IPS-NIHi11 (cell line): ENCODE results near the gene PUSL1.

ENCODE experiments used
- DNase-seq: peaks from one replicate; pipeline ENCODE4 v3.0.0; 2012; ENCODE audit warnings: mixed read lengths, low spot score

PUSL1 gene

DNA sequence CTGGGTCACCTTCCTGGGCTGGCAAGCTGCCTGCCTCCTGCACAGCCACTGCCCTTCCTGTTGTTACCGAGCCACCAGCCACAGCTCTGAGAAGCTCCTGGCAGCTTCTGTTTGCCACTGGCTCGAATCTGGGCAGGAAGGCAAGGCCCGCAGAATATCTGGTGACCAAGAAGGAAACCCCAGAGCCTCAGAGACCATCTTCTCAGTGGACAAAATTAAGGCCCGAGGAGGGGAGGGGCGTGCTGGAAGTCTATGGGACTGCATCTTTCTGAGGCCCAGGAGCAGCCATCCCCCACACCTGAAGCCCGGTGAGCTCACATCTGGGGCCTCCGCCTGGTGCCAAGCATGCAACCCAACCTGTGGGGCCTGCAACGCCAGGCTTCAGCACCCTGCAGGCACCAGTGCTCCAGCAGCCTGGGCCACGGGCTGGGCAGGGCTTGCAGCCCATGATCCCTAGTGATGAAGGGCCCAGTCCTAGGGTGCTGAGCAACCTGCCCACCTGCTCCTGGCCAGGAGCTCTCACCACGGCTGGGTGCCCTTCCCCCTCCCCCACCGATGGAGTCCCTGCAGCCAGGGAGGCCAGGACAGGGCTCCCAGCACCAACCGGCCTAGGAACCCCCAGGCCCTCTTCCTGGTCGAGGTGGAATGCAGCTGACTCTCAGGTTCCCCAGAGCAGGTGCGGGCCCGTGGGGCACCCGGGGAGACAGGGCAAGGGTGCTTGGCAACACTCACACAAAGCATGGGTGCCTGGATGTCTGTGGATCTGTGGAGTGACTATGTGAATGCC, 17.1 kb downstream of the PUSL1 start:
- DNase-seq = no peak

GRCh38 chr1:1326075-1326605, 17.7 kb downstream of the PUSL1 start:
- DNase-seq = no peak

DNA sequence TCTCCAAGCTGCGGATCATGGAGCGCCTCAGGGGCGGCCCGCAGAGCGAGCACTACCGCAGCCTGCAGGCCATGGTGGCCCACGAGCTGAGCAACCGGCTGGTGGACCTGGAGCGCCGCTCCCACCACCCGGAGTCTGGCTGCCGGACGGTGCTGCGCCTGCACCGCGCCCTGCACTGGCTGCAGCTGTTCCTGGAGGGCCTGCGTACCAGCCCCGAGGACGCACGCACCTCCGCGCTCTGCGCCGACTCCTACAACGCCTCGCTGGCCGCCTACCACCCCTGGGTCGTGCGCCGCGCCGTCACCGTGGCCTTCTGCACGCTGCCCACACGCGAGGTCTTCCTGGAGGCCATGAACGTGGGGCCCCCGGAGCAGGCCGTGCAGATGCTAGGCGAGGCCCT, 18.9 kb downstream of the PUSL1 start:
- DNase-seq = no peak

GRCh38 chr1:1328254-1328653, 19.9 kb downstream of the PUSL1 start:
- DNase-seq = no peak

DNA sequence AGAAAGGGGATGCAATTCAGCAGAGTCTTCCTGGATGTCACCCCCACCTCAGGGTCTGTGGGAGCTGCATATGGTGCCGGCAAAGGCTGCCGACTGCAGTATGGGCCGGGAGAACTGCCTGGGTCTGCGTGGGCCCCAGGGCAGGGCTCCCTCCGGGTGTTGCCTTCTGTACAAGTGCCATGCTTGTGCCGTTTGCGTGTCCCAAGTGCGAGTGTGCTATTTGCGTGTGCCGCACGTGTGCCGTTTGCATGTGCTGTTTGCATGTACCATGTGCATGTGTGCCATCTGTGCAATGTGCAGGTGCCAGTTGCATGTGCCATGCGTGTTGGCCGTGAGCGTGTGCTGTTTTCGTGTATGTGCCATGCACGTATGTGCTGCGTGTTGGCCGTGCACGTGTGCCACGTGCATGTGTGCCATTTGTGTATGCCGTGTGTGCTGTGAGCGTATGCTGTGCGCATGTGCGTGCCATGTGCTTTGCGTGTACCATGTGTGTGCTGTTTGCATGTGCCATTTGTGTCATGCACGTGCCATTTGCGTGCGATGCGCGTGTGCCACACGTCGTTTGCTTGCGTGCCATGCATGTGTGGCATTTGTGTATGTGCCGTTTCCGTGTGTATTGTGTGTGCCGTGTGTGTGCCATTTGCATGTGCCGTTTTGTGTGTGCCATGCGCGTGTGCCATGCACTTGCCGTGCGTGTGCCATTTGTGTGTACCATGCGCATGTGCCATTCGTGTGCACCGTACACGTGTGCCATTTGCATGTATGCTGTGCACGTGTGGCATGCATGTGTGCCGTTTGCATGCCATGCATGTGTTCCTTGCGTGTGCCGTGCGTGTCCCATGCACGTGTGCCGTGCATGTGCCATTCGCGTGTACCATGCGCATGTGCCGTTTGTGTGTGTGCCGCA, 21.2 kb downstream of the PUSL1 start:
- no peak for DNase-seq

DNA sequence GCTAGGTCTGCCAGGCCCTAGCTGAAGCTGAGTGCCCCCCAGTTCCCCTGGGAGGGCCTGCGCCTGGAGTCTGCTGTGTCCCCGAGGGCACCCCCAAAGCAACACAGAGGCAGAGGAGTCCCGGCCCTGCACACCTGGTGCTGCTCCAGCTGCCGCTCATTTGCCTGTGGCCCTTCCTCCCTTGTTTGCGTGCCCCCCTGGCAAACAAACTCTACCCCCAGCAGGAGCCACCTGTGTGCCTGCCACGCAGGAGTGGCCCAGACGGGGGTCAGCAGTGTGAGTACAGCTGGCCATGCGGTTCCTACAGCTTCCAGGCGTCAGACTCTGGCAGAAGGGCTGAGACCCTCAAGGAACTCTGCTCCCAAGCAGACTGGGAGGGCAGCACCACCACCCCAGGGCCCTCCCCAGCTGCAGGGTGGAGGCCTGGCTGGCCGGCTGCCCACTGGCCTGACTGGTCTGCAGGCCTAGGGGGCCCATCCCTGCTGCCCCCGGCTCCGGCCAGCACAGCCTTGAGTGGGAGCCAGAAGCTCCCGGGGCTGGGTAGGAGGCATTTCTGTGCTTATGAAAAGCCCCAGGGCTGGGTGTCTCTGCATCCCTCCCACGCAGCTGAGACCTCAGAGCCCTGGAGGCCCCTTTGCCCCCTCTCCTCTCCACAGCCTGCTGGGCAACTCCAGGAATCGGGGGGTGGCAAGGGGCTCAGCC, 22.1 kb downstream of the PUSL1 start:
- no peak for DNase-seq

DNA sequence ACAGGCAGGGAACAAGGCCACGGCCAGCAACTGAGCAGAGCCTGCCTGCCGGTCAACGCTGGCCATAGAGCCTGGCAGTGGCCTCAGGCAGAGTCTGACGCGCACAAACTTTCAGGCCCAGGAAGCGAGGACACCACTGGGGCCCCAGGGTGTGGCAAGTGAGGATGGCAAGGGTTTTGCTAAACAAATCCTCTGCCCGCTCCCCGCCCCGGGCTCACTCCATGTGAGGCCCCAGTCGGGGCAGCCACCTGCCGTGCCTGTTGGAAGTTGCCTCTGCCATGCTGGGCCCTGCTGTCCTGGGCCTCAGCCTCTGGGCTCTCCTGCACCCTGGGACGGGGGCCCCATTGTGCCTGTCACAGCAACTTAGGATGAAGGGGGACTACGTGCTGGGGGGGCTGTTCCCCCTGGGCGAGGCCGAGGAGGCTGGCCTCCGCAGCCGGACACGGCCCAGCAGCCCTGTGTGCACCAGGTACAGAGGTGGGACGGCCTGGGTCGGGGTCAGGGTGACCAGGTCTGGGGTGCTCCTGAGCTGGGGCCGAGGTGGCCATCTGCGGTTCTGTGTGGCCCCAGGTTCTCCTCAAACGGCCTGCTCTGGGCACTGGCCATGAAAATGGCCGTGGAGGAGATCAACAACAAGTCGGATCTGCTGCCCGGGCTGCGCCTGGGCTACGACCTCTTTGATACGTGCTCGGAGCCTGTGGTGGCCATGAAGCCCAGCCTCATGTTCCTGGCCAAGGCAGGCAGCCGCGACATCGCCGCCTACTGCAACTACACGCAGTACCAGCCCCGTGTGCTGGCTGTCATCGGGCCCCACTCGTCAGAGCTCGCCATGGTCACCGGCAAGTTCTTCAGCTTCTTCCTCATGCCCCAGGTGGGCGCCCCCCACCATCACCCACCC, 22.9 kb downstream of the PUSL1 start, which contains the start of gene TAS1R3:
TAS1R3 (plus strand) TSS at position 213 of the 898 bp plus-strand sequence; CDS start at position 279, 66 bp downstream.
- no peak for DNase-seq

- DNase-seq = no peak
These were observed 23.8 kb downstream of the PUSL1 start for GRCh38 chr1:1332031-1332755.

DNA sequence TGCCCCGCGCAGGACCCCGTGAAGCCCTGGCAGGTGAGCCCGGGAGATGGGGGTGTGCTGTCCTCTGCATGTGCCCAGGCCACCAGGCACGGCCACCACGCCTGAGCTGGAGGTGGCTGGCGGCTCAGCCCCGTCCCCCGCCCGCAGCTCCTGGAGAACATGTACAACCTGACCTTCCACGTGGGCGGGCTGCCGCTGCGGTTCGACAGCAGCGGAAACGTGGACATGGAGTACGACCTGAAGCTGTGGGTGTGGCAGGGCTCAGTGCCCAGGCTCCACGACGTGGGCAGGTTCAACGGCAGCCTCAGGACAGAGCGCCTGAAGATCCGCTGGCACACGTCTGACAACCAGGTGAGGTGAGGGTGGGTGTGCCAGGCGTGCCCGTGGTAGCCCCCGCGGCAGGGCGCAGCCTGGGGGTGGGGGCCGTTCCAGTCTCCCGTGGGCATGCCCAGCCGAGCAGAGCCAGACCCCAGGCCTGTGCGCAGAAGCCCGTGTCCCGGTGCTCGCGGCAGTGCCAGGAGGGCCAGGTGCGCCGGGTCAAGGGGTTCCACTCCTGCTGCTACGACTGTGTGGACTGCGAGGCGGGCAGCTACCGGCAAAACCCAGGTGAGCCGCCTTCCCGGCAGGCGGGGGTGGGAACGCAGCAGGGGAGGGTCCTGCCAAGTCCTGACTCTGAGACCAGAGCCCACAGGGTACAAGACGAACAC, 24.5 kb downstream of the PUSL1 start:
- DNase-seq = no peak

DNA sequence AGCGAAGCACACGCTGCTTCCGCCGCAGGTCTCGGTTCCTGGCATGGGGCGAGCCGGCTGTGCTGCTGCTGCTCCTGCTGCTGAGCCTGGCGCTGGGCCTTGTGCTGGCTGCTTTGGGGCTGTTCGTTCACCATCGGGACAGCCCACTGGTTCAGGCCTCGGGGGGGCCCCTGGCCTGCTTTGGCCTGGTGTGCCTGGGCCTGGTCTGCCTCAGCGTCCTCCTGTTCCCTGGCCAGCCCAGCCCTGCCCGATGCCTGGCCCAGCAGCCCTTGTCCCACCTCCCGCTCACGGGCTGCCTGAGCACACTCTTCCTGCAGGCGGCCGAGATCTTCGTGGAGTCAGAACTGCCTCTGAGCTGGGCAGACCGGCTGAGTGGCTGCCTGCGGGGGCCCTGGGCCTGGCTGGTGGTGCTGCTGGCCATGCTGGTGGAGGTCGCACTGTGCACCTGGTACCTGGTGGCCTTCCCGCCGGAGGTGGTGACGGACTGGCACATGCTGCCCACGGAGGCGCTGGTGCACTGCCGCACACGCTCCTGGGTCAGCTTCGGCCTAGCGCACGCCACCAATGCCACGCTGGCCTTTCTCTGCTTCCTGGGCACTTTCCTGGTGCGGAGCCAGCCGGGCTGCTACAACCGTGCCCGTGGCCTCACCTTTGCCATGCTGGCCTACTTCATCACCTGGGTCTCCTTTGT, 25.3 kb downstream of the PUSL1 start:
- DNase-seq = no peak

GRCh38 chr1:1334835-1335234, 26.4 kb downstream of the PUSL1 start:
- DNase-seq = peak; percentile 96

- DNase-seq = no peak
These were observed 26.9 kb downstream of the PUSL1 start for GRCh38 chr1:1335283-1335682.

DNA sequence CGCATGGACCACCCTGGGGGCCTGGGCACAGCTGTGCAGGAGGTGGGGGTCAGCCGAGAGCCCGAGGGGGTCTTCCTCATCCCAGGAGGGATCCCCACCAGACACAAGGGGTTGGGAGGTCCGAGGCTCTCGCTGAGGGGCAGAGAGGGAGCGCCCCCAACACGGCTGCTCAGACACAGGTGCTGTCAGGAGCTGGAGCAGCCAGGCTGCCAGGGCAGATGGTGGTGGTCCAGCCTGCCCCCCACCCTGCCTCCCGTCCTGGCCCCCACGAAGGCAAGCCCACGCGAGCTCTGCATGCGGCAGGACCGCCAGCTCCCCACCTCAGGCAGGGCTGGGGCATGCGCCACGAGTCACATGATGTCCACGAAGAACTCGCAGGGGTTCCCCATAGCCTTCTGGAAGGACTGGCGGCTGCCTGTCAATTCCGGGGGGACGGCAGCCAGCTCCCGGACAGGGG, 27.4 kb downstream of the PUSL1 start:
- DNase-seq = no peak

DNA sequence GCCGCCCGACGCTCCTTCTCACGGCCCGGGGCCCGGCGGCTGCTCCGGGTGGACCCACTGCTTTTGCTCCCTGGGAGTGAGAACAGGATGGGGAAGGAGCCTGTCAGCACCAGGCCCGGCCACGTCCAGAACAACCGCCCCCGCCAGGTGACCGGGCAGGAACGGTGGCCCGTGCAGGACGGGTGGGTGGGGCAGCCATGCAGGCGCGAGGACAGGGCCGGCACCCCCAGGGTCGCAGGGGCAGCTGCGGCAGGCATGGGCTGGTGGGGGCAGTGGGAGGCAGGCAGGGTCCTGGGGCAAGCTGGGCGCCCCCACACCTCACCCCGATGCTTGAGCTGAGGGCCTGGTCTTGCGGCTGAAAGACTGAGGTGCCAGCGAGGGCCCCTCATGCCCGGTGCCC, 28.0 kb downstream of the PUSL1 start:
- DNase-seq = no peak

- no peak for DNase-seq
These were observed 28.8 kb downstream of the PUSL1 start for GRCh38 chr1:1336931-1337792.

GRCh38 chr1:1337793-1338147, 29.4 kb downstream of the PUSL1 start:
- DNase-seq = peak; percentile 97

DNA sequence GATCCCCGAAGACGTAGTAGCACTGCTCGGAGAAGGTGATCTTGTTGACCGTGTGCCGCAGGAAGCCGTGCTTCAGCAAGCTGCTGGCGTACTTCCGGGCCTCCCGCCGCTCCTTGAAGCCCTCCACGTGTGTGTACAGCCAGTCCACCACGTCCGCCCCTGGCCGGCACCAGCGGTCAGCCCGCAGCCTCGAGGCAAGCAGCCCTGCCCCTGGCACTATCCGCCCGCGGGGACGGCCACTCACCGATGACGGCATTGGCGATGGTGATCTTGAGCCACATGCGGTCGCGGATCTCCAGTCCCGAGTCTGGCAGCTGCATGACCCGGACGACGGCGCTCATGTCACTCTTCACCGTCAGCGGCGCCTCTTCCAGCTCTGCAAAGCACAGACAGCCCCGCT, 29.9 kb downstream of the PUSL1 start:
- DNase-seq = no peak

DNA sequence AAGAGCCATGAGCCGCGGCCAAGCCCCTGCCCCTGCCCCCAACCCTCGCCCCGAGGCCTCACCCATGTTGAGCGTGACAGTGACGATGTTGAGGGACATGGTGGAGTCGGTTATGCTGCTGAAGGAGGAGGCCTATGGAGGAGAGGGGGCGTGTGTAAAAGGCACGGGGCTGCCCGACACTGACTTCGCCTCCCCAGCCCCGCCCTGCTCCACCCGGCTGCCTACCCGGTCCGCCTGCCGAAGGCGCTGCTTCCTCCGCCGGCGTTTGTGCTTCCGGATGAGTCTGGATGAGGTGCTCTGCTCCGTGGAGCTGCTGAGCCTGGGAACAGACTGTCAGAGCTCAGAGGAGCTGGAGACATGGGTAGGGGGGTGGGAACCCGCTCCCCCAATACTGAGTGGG, 31.8 kb downstream of the PUSL1 start:
- no peak for DNase-seq
